Measurements from ENCODE around the gene CYP11A1.
A peak's percentile ranks its signal among the peaks of the same experiment; 100 is the strongest.

The CYP11A1 gene

DNA sequence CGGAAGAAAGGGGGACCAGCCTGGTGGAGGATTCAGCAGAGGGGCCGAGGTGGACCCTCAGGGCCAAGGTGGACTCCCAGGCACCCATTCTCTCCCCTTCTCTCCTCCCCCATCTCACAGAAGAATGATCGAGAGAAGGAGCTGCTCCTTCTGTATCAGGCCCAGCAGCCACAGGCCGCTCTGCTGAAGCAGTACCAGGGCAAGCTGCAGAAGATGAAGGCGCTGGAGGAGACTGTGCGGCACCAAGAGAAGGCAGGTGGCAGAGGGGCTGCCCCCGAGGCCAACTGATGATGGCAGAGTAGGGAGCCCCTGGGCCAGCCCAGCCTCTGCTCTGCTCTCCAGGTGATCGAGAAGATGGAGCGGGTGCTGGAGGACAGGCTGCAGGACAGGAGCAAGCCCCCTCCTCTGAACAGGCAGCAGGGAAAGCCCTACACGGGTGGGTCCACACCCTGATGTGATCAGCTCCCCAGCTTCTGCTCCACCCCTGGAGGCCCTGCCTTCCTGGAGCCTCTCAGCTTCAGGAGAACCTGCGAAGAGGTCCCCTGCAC is 36.5 kb downstream of the CYP11A1 start:
- Histone ChIP-seq H3K27me3 (no peaks in the 10 kb centered on the region), H3K36me3 (no peaks in the 10 kb centered on the region), H3K4me2 (no peak overlapping the region), H3K4me3 (no peak overlapping the region), H3K27ac (no peak overlapping the region), H4K20me1 (no peaks in the 10 kb centered on the region), H3K9me3 (peaks cover 8% of the 10 kb centered on the region; the same call in 1 of the 2 replicates), H3K9ac (no peak overlapping the region), H3K4me1 (peaks cover 9% of the 10 kb centered on the region; the same call in 1 of the 2 replicates)
- no peak for TF ChIP-seq Cebpa-rat (IDR thresholded peaks at IDR 0.05)

DNA sequence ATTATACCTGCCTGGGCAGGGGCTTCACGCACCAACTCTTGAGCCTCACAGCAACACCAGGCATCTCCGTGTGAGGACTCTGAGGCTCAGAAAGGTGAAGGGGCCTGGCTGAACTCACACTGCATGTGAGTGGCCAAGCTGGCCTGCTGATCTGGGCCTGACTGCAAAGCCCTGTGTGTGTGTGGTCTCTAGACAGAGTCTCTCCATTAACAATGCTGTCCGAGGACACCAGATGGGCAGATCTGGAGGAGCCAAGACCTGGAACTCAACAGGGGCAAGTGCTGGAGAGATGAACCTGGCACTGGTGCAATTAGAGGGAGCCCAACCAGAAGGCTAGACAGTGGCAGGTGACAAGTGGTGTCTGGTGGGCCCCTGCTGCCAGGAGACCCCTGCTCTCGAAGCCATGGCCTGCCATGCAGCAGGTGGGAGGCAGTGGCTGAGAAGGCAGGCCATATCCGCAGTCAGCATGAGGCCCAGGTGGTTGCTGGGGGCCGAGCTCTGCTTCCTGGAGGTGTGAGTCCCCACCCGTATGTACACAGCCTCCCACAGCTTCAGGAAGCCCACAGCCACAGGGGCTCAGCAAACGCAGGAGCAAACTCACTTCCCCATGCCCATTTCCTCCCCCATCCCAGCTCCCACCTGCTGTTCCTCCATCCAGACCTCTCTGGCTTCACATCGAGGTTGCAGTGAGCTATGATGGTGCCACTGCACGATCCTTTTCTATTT is 39.0 kb downstream of the CYP11A1 start:
- no peak overlapping the region for H3K4me3 ChIP-seq
- H3K4me1 ChIP-seq, result peaks cover 9% of the 10 kb centered on the region; the same call in 1 of the 2 replicates
- no peaks in the 10 kb centered on the region for H3K27me3 ChIP-seq
- H3K9me3 ChIP-seq, result no peaks in the 10 kb centered on the region
- H3K4me2 ChIP-seq, result peak overlapping the region; percentile 9; the same call in 1 of the 2 replicates
- H3K9ac ChIP-seq, result no peak overlapping the region
- H4K20me1 ChIP-seq, result no peaks in the 10 kb centered on the region
- no peak for TF ChIP-seq Cebpa-rat (IDR thresholded peaks at IDR 0.05)
- H3K36me3 ChIP-seq, result no peaks in the 10 kb centered on the region
- H3K27ac ChIP-seq, result no peak overlapping the region

DNA sequence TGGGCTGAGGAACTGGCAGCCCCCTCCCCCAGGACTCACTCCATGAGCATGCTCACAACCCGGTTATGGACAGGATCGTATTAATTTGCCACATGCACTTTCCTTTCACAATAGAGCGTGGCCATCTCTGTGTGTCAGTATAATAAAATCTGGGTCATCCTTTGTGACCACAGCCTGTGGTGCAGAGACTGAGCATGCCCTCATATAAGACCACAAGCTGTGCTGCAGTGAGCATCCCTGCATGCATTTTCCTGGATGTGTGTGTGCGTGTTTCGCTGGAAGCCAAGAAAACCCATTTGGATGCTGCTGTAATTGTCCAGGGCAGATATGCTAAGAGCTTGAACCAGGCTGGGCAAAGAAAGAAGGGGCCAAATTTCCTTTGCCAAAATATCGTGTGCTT is 39.7 kb downstream of the CYP11A1 start:
- Histone ChIP-seq H3K27ac (no peak overlapping the region), H3K27me3 (no peaks in the 10 kb centered on the region)
- no peak for TF ChIP-seq Cebpa-rat (IDR thresholded peaks at IDR 0.05)

GRCh38 chr15:74326746-74327145 is 40.7 kb downstream of the CYP11A1 start:
- TF ChIP-seq Cebpa-rat (IDR thresholded peaks at IDR 0.05), result no peak

More for the DNA sequence above, 39.7 kb downstream of the CYP11A1 start:
- no peak overlapping the region for H3K4me2 ChIP-seq
- no peak overlapping the region for H3K4me3 ChIP-seq
- H3K9ac ChIP-seq, result no peak overlapping the region
- H3K9me3 ChIP-seq, result no peaks in the 10 kb centered on the region
- no peaks in the 10 kb centered on the region for H3K36me3 ChIP-seq
- peaks cover 9% of the 10 kb centered on the region; the same call in 1 of the 2 replicates for H3K4me1 ChIP-seq
- H4K20me1 ChIP-seq, result no peaks in the 10 kb centered on the region

GRCh38 chr15:74324714-74325113 is 42.7 kb downstream of the CYP11A1 start:
- no peaks in the 10 kb centered on the region for H3K27me3 ChIP-seq
- peaks cover 18% of the 10 kb centered on the region for H3K4me1 ChIP-seq
- H3K9ac ChIP-seq, result no peak overlapping the region
- H3K4me2 ChIP-seq, result no peak overlapping the region
- no peak overlapping the region for H3K4me3 ChIP-seq
- H3K36me3 ChIP-seq, result no peaks in the 10 kb centered on the region
- no peaks in the 10 kb centered on the region for H4K20me1 ChIP-seq
- H3K9me3 ChIP-seq, result no peaks in the 10 kb centered on the region
- no peak for TF ChIP-seq Cebpa-rat (IDR thresholded peaks at IDR 0.05)
- H3K27ac ChIP-seq, result no peak overlapping the region

More at GRCh38 chr15:74326746-74327145, 40.7 kb downstream of the CYP11A1 start:
- Histone ChIP-seq H3K36me3 (no peaks in the 10 kb centered on the region), H3K9me3 (no peaks in the 10 kb centered on the region), H3K4me2 (no peak overlapping the region), H3K4me3 (no peak overlapping the region), H4K20me1 (no peaks in the 10 kb centered on the region), H3K4me1 (peaks cover 9% of the 10 kb centered on the region; the same call in 1 of the 2 replicates), H3K9ac (no peak overlapping the region), H3K27ac (no peak overlapping the region), H3K27me3 (no peaks in the 10 kb centered on the region)

GRCh38 chr15:74322558-74323180 is 44.8 kb downstream of the CYP11A1 start:
- H3K4me1 ChIP-seq, result peaks cover 29% of the 10 kb centered on the region
- no peak overlapping the region for H3K4me2 ChIP-seq
- H3K9ac ChIP-seq, result no peak overlapping the region
- no peak overlapping the region for H3K4me3 ChIP-seq
- no peaks in the 10 kb centered on the region for H4K20me1 ChIP-seq
- H3K36me3 ChIP-seq, result no peaks in the 10 kb centered on the region
- TF ChIP-seq Cebpa-rat (IDR thresholded peaks at IDR 0.05), result no peak
- H3K9me3 ChIP-seq, result no peaks in the 10 kb centered on the region
- no peak overlapping the region for H3K27ac ChIP-seq
- no peaks in the 10 kb centered on the region for H3K27me3 ChIP-seq

DNA sequence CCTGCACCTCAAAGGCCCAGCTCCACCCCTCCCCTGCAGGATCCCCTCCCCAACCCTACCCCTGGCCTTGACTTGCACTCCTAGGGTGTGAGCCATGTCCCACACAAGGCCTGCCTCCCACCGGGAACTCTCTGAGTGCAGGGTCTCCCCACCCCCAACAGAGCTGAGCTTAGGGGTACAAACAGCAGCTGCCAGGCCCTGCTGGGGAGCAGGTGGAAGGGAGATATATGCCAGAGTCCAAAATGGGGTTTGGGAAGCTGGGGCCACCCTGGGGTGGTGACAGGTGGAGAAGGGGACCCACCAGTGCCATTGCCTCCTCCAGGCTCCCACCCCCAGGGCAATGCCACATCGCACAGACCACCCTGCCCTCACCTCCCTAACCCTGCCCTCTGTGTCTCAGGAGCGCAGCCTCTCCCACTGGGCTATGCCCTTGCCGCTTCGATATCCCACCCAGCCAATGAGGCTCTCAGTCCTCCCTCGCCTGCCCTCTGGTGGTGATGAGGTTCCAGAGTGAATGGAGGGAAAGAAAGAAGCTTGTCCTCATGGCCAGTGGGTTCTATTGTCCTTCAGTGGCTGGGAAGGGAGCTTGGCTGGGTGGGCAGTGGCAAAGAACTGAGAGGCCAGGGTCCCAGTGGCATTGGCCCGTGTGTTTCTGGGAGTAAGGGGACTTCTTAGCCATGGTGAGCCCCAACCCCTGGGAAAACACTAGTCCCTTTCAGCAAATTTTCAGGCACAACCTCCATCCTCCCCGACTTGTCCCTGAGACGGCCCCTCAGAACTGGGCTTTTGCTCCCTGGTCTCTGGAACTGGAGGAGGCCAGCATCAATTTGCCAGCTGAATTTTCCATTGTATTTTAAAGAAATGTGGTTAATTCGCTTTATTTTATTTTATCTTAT is 46.8 kb downstream of the CYP11A1 start:
- peaks cover 50% of the 10 kb centered on the region for H3K4me1 ChIP-seq
- no peak overlapping the region for H3K9ac ChIP-seq
- H4K20me1 ChIP-seq, result no peaks in the 10 kb centered on the region
- H3K4me2 ChIP-seq, result peak overlapping the region; percentile 76
- H3K27ac ChIP-seq, result no peak overlapping the region
- H3K36me3 ChIP-seq, result no peaks in the 10 kb centered on the region
- no peak overlapping the region for H3K4me3 ChIP-seq
- H3K27me3 ChIP-seq, result no peaks in the 10 kb centered on the region
- TF ChIP-seq Cebpa-rat (IDR thresholded peaks at IDR 0.05), result no peak
- no peaks in the 10 kb centered on the region for H3K9me3 ChIP-seq

- no peaks in the 10 kb centered on the region for H3K9me3 ChIP-seq
- no peak overlapping the region for H3K4me3 ChIP-seq
- H3K4me1 ChIP-seq, result peaks cover 58% of the 10 kb centered on the region
- TF ChIP-seq Cebpa-rat (IDR thresholded peaks at IDR 0.05), result no peak
- H4K20me1 ChIP-seq, result no peaks in the 10 kb centered on the region
- no peaks in the 10 kb centered on the region for H3K36me3 ChIP-seq
- no peak overlapping the region for H3K27ac ChIP-seq
- no peak overlapping the region for H3K9ac ChIP-seq
- no peaks in the 10 kb centered on the region for H3K27me3 ChIP-seq
- peak overlapping the region; percentile 76 for H3K4me2 ChIP-seq
Measured at GRCh38 chr15:74319596-74320351, 47.7 kb downstream of the CYP11A1 start.

- Histone ChIP-seq H3K9ac (no peak overlapping the region), H3K4me1 (peaks cover 61% of the 10 kb centered on the region), H3K9me3 (no peaks in the 10 kb centered on the region), H4K20me1 (no peaks in the 10 kb centered on the region), H3K4me3 (no peak overlapping the region), H3K4me2 (peak overlapping the region; percentile 76), H3K36me3 (no peaks in the 10 kb centered on the region), H3K27ac (no peak overlapping the region), H3K27me3 (no peaks in the 10 kb centered on the region)
- no peak for TF ChIP-seq Cebpa-rat (IDR thresholded peaks at IDR 0.05)
Measured at GRCh38 chr15:74319138-74319460, 48.3 kb downstream of the CYP11A1 start.

All from BLaER1 (cell line).